Activated CD4-positive, CD25-positive, alpha-beta regulatory T cell treated with anti-CD3 and anti-CD28 coated beads, Interleukin-2, amount 50 U/mL, for 16 hours (primary cell): Measurements from ENCODE around the gene WDCP.
"Not testable (repeated sequence)": the region's sequence is repeated elsewhere in the genome, so short reads cannot be mapped to it uniquely, and the experiment has no call there.

Source experiments
- DNase-seq: peaks from one replicate; pipeline ENCODE4 v3.0.0-alpha.2; 2020; ENCODE audit warnings: low read depth, low spot score

WDCP gene

DNA sequence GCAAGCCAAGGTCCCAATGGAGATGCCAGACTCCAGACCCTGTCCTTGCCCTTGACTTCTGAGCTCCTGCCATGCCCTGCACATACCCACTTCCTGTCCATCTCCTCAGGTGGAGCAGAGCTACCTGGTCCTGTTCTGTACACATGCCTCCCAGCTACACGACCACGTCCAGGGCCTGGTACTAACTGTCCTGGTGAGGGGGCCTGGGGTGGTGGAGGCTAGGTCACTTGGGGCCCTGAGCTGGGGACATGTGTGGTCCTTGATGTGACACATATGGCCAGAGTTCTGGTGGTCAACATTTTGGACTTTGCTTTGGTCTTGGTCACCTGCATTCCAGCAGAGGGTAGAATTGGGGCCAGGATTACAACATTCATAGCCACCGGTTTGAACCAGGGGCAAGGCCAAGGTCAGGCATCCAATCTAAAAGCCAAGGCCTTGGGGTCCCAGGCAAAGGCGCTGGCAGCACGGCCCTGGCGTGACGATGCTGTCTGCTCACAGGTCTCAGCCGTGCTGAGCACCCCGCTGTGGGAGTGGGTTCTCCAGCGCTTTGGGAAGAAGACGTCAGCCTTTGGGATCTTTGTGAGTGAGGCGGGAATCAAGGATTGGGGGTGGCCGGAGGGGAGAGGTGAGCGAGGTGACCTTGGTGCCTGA is 24.7 kb downstream of the WDCP start:
- DNase-seq, result no peak

DNA sequence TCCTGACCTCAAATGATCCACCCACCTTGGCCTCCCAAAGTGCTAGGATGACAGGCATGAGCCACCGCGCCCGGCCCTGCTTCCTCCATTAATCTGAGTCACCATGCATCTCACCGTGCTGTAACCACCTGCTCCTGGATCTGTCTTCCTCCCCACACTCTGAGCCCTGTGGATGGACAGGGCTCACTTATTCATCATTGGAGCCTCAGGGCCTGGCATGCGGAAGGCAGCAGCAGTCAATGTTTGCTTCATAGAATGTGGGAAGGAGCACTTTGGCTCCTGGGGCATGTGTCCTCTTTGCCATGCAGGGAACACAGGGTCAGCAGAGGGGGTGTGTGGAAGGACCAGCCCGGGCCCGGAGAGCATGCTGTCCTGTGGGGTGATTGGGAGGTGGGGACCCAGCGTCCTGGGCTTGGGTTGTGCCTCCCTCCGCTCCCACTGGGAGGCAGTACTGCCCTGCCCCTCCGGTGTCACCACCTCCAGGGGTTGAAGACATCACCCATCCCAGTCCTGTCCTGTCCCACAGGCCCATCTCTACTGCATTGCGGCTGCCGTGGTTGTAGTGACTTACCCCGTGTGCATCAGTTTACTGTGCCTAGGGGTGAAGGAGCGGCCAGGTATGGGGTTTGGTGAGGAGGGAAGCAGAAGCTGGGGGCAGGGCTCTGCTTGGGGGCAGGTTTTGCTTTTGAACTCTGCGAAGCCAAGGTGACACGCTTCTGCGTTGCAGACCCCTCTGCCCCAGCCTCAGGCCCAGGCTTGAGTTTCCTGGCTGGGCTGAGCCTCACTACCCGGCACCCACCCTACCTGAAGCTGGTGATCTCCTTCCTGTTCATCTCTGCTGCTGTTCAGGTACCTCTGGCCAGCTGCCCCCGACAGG is 25.8 kb downstream of the WDCP start:
- DNase-seq, result no peak

DNA sequence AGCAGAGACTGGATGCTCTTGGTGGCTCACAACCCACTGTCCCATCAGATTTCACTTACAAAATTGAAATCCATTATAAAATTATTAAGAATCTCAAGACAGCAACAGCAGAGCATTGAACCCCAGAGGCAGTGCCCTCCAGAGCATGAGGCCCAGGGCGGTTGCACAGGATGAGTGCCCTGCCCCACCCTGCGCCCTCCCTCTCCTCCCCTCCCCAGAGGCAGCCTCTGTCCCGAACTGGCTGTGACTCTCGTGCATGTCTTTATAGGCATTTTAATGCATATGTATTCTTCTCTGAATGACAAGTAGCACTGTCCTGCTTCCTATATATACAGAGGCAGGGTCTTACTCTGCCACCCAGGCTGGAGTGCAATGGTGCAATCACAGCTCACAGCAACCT is 26.9 kb downstream of the WDCP start:
- DNase-seq, result no peak

DNA sequence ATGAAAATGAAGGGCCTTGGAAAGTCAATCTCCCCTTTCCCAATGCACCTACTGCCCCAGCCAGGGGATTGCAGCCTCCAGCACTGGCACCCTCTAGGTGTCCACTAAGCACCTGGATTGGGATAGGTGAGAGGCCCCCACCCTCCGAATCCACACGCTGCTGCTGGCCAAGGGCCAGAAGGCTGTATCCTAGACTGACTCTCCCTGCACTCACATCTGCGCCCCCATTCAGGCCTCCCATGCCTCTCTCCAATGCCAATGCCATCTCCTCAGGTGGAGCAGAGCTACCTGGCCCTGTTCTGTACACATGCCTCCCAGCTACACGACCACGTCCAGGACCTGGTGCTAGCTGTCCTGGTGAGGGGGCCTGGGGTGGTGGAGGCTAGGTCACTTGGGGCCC is 27.5 kb downstream of the WDCP start:
- no peak for DNase-seq

DNA sequence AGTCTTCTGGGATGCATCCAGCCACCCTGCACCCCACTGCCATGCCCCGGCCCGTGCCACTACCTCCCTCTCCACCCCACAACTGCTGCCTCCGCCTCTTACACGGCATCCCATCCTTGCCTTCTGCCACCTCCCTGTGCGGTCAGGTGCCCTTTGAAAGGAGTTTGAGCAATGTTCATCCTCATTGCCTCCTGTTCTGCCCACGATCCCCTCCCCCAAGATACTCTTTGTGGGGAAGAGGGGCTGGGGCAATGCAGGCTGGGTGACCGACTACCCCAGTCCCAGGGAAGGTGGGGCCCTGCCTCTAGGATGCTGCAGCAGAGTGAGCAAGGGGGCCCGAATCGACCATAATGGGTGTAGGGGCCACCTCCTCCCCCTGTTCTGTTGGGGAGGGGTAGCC is 28.9 kb downstream of the WDCP start:
- DNase-seq, result no peak

DNA sequence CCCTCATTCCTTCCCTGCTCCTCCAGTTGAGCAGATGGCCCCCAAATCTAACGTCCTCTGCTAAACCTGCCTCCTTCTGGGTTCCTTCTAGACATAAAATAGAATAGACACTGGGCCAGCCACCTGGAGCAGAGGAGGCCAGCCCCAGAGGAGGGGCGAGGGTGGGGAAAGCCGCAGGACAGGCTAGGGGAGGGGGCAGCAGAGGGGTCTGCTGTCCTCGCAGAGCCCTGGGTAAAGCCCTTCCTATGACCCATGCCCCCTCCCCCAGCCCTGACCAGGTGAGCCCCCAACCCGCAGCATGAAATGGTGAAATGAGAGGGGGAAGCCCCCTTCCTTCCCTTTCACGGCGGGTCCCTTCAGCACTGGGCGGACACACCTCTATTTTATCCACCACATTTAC is 29.5 kb downstream of the WDCP start:
- DNase-seq, result no peak

DNA sequence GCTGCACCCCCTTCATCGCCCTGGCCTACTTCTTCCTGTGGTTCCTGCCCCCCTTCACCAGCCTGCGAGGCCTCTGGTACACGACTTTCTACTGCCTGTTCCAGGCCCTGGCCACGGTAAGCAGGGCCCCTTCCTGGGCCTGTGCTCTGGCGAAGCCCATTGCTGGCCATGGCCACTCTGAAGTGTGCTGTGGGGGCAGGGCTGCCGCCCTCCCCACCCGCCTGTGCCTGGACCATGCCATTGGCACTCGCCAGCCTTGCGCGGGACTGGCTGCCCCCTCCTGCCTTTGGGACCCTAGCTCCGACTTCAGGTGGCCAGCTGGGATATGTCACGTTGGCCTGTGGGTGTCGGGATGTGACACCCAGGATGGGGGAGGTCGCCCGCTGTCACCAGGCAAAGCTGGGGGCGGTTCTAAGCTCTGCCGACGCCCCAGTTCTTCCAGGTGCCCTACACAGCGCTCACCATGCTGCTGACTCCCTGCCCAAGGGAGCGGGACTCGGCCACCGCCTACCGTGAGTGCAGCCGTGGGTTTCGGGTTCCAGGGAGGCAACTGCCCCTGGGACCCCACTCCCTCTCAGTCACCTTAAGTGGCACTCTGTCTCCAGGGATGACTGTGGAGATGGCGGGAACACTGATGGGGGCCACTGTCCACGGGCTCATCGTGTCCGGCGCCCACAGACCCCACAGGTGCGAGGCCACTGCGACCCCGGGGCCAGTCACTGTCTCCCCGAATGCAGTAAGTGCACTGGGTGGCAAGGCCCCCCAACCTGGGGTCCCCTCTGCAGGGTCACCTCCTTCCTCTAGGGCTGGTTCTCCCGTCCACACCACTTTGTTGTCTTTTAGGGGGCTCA is 30.1 kb downstream of the WDCP start:
- no peak for DNase-seq

DNA sequence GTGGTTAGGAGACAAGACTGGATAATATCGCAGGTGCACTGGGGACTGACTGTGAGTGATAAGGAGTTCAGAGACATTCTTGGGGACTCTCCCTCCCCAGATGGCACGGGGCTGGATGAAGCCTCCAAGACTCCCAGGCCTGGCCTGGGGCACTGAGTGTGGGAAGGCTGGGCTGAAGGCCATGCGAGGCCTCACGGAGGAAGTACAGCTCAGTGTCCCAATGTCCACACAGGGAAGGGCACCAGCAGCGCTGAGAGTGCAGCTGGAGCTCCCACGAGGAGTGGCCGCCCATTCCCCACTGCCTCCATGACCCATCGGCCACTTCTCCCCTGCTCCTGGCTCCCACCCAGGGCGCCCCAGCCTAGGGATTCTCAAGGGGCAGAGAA is 30.8 kb downstream of the WDCP start:
- DNase-seq, result no peak

DNA sequence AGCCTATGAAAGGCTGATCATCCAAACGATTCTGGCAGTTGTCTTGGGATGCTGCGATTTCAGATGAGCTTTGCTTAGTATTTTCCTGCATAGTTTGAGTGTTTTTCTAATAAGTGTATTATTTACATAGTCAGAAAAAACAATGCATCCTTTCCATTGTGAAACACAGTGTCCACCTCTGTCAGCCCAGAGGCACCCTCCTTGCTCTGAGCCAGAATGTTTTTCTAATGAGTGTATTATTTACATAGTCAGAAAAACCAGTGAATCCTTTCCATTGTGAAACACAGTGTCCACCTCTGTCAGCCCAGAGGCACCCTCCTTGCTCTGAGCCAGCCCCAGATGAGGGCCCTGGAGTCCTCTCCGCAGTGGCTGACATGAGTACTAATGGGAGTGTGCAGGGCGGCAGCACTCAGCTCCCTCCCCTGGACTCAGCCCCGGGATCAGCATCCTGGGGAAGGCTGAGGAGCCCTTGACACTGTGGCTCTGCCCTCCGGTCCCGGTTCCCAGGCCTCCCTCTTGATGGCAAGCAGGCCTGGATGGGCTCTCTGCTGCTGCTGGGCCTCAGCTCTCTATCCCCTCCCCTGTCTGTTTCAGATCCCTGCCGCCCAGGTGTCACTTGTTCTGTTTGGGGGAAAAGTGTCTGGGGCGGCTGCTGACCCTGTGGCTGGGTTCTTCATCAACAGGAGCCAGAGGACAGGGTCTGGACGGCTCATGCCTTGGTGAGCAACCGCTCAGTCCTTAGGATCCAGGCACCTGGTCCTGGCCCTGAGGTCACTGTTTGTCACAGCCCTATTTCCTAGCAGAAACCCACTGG is 31.4 kb downstream of the WDCP start:
- no peak for DNase-seq

DNA sequence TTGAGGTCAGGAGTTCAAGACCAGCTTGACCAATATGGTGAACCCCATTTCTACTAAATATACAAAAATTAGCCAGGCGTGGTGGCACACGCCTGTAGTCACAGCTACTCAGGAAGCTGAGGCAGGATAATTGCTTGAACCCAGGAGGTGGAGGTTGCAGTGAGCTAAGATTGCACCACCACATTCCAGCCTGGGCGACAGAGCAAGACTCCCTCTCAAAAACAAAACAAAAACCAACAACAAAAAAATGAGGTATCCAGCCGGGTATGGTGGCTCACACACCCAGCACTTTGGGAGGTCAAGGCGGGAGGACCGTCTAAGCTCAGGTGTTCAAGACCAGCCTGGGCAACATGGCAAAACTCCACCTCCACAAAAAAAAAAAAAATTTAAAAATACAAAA is 32.3 kb downstream of the WDCP start:
- not testable (repeated sequence) for DNase-seq

DNA sequence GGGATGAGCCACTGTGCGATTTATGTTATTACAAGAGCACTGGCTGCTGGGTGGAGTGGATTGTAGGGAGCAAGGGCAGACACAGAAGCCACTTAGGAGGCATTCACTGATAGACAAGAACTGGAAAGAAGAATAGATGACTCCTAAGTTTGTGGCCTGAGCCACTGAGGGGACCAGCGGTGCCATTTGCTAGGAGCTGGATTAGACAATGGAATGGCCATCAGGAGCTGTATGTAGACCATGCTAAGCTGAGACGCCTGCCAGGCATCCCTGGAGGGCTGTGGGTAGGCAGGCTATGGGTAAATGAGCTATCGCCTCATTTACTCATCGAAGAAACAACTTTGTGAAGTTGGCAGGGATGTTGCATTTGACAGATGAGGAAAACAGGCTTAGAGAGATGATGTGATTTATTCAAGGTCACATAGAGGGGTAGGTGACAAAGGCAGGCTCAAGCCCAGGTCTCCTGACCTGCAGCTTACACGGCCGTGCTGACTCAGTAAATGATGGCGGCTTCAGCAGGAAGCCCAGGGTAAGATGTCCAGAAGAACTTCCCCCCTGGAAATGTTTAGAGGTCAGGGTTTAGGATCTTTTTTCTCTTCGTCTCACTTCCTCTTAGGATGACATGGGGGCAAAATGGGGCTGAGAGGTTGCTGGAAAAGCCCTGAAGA is 34.5 kb downstream of the WDCP start:
- DNase-seq, result no peak

DNA sequence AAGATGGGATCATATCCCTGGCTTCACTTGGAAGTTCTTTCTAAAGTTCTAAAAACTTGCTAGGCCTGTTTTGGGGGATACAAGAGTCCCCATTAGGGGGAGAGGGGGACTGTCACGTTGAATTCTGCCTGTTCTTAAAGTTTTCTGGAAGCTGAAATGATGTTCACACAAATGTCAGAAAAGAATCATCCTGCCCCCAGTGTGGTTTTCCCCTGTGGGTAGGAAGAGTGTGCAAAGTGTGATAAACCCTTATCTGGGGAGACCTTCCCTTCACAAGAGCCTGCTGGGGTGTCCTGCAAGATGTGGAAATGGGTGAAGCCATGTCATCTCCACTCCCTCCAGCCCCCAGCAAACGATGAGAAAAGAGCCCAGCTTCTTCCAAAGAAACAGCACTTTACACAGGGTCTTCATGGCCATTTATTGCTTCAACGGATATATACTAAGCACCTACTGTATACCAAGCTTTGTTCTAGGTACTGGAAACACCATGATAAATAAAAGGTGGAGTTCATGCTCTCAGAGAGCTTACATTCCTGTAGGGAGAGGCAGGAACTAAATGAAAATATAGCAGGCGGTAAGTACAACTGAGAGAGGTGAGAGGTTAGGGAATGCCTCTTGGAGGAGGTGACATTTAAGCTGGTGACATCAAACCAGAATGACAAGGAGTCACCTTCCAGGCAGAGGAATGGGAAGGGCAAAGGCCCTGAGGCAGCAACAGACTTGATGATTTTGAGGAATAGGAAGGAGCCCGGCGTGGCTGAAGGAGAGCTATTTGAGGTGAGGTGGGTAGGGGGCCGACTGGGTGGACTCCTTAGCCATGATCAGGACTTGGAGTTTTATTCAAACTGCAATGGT is 35.7 kb downstream of the WDCP start:
- no peak for DNase-seq

DNA sequence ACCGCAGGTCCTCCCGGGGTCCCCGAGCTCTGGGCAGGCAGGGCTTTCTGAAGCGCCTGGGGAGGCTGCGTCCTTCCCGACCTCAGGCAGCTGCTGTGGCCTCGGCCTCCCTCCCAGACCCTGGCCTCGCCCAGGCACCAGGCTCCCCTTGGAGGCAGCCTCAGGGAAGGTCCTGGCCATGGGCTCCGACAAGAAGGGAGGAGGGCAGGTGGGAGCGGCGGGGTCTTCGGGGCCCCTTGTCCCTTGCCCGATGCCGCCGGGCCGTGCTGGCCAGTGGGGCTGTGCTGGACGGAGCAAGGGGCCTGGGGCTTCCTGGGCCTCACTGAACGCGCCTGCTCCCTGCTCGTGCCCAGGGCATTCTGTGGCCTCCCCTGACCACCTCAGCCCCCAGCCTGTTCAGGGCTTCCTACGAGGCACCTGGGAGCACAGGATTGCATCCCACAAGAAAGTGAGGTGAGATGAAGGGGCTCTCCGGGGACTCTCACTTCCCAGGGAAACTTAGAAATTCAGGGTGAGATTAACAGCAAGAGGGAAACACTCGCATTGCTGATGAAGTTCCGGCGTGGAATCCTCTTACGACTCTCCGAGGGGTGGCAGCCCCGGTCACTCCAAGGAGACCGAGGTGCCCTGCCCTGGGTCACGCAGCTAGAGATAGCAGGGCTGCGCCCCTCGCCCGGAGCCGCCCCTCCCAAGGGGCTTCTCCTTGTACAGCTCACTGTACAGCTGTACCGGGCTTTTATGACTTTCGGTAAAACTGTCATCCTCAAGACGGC is 36.5 kb downstream of the WDCP start:
- no peak for DNase-seq

DNA sequence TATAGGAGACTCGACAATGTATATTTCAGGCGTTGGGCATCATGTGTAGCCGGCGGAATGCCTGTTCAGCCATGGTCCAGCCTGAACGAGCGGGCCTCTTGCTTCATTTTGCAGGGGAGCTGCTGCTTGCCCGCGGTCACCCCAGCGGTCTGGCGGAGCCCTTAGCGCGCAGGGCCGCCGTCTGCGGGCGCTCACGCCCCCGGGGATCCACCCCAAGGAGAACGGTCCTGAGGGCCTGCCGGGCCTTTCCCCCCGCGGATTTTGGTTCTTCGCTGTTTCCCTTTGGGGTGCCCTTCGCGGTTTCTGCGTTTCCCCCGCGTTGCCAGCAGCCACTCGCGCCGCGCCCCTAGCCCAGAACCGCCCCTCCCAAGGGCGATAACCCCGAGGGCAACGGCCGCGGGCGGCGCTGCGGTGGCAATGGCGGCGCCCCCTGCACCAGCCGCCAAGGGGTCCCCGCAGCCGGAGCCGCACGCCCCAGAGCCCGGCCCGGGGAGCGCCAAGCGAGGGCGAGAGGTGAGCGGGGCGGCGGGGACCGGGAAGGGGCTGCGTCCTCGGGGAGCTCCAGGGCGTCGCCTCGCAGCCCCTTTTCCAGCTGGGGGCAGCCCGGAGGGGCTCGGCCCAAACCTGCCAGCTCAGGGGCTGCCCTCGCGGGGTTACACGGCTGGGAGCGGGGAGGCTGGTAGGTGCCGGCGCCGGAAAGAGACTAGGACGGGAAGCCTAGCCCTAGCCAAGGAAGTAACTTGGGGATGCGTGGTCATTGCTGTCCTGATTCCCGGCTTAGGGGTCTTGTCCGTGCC is 37.3 kb downstream of the WDCP start, which contains the start of gene MFSD2B:
MFSD2B (plus strand) TSS at position 406 of the 797 bp plus-strand sequence; CDS start at position 418, 12 bp downstream.
- no peak for DNase-seq

DNA sequence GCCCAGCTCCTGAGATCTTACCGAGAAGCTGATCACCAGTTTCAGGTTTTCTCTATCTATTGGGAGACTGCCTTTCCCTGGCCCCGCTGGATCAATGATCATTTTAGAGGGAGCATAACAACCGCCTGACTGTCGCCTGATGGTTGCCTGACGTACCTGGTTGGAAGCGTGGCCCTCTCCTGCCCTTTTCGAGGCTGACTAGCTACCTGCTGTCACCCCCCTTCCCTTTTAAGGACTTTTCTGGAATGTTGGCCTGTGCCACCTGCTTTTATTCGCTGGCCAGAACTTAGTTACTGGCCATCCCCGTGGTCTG is 37.9 kb downstream of the WDCP start:
- no peak for DNase-seq

DNA sequence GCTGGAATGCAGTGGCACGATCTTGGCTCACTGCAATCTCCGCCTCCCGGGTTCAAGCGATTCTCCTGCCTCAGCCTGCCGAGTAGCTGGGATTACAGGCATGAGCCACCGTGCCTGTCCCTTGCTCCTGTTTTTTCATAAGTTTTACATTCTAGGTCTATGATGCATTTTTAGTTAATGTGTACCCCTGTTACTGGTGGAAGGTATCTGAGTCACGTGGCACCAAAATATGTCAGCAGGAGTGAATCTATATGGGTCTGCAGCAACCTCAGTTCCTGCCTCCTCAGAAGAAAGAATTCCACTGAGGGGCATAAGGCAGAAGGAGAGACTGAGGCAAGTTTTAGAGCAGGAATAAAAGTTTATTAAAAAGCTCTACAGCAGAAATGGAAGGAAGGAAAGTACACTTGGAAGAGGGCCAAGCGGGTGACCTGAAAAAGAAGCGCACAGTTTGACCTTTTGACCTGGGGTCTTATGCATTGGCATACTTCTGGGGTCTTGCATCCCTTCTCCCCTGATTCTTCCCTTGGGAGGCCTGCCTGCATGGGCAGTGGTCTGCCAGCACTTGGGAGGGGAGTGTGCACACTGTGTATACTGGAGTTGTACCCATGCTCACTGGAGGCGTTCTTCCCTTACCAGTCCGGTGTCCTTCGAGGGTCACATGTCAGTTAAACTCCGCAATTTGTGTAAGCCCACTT is 38.4 kb downstream of the WDCP start:
- no peak for DNase-seq

DNA sequence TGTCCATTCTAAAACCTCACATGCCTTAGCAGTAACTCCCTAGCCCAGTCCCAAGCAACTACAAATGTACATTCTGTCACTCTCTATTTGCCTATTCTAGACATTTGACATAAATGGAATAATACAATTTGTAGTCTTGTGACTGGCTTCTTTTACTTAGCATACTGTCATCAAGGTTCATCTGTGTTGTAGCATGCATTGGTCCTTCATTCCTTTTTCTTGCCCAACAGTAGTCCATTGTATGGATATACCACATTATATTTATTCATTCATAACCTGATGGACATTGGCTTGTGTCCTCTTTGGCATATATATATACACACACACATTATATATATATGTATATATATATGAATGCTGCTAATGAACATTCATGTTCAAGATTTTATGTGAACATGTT is 39.5 kb downstream of the WDCP start:
- DNase-seq, result no peak

DNA sequence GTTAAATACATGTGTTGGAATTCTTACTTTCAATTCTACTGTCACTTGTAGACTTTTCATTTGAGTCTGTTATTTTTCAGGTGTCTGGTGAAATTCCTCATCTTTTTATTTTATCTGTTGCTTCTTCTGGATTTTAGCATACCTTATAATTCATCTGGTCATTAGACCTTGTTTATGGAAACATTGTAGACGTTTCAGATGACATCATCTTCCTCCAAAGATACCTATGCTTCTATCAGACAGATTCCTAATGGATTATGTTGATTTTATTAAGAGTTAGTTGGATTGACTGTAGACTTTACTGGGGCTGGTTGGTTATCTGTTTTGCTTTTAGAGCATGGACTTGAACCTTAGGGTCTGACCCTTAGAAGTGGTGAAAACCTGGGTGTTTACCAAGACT is 52.6 kb downstream of the WDCP start:
- DNase-seq, result no peak
